ENCODE results near the gene PPM1L. TPM values are rescaled to one million over a fixed set of nuclear protein-coding genes. Genes with fewer than 3 reads are reported as not detected.
A peak's percentile ranks its signal among the peaks of the same experiment; 100 is the strongest.

The PPM1L gene
- total RNA-seq, 2 experiments from 2014 or later: 5.0 to 8.3 TPM

GRCh38 chr3:160949460-160949859 is 193.4 kb downstream of the PPM1L start:
- DNase-seq (no peak), ATAC-seq (no peak)
- H3K27ac Mint-ChIP-seq: no peak overlapping the region
- CTCF ChIA-PET: no interaction called here
- no peaks in the 10 kb centered on the region for H3K9me3 Mint-ChIP-seq (ENCODE audit: low read depth)
- peaks cover 6% of the 10 kb centered on the region for H3K4me1 Mint-ChIP-seq
- no peak overlapping the region for H3K4me3 Mint-ChIP-seq
- no peaks in the 10 kb centered on the region for H3K36me3 Mint-ChIP-seq
- H3K27me3 Mint-ChIP-seq: peaks cover 10% of the 10 kb centered on the region

- Mint-ChIP-seq H3K36me3 (no peaks in the 10 kb centered on the region), H3K4me1 (peaks cover 6% of the 10 kb centered on the region), H3K9me3 (ENCODE audit: low read depth) (no peaks in the 10 kb centered on the region), H3K4me3 (no peak overlapping the region), H3K27me3 (peaks cover 10% of the 10 kb centered on the region), H3K27ac (no peak overlapping the region)
- no peak for ATAC-seq
- no peak for DNase-seq
- CTCF ChIA-PET: interaction anchor here (1.1 kb wide), 1 partner anchor 17 kb away, joined by 3 read pairs; no protein-coding TSS in a partner anchor
Measured at GRCh38 chr3:160950542-160950941, 194.5 kb downstream of the PPM1L start.

DNA sequence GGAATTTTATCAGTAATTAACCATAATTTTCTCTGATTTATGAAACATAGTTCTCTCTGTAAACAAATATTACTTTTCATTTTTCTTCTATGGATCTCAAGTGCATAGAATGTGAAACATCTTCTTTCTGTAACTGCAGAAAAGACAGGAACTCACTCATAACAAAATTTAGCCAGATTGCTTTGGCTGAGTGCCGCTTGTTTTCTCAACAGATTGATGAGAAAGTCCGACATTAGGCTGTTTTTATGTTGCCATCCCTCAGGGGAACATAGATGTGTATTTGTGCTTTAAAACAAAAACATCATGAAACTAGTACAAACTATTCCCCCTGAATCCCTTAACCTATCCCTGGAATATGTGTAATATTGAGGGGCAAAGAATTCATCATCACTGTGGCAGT is 194.9 kb downstream of the PPM1L start:
- DNase-seq (no peak), ATAC-seq (no peak)
- no peaks in the 10 kb centered on the region for H3K9me3 Mint-ChIP-seq (ENCODE audit: low read depth)
- peaks cover 6% of the 10 kb centered on the region for H3K4me1 Mint-ChIP-seq
- peaks cover 10% of the 10 kb centered on the region for H3K27me3 Mint-ChIP-seq
- CTCF ChIA-PET: interaction anchor here (1.1 kb wide), 1 partner anchor 17 kb away, joined by 3 read pairs; no protein-coding TSS in a partner anchor
- H3K4me3 Mint-ChIP-seq: no peak overlapping the region
- no peaks in the 10 kb centered on the region for H3K36me3 Mint-ChIP-seq
- no peak overlapping the region for H3K27ac Mint-ChIP-seq

- no peaks in the 10 kb centered on the region for H3K9me3 Mint-ChIP-seq (ENCODE audit: low read depth)
- no peak for DNase-seq
- no peak for ATAC-seq
- H3K36me3 Mint-ChIP-seq: no peaks in the 10 kb centered on the region
- H3K4me1 Mint-ChIP-seq: peaks cover 6% of the 10 kb centered on the region
- H3K27ac Mint-ChIP-seq: no peak overlapping the region
- H3K4me3 Mint-ChIP-seq: no peak overlapping the region
- CTCF ChIA-PET: interaction anchor here (0.6 kb wide), 1 partner anchor 275 kb away, joined by 3 read pairs; no protein-coding TSS in a partner anchor
- peaks cover 10% of the 10 kb centered on the region for H3K27me3 Mint-ChIP-seq
Measured at GRCh38 chr3:160951642-160952487, 195.8 kb downstream of the PPM1L start.

- no peak overlapping the region for H3K27ac Mint-ChIP-seq
- peaks cover 10% of the 10 kb centered on the region for H3K27me3 Mint-ChIP-seq
- ATAC-seq (no peak), DNase-seq (no peak)
- no peaks in the 10 kb centered on the region for H3K36me3 Mint-ChIP-seq
- CTCF ChIA-PET: interaction anchor here (1.4 kb wide), 1 partner anchor 321 kb away, joined by 3 read pairs; no protein-coding TSS in a partner anchor
- no peak overlapping the region for H3K4me3 Mint-ChIP-seq
- no peaks in the 10 kb centered on the region for H3K9me3 Mint-ChIP-seq (ENCODE audit: low read depth)
- peaks cover 6% of the 10 kb centered on the region for H3K4me1 Mint-ChIP-seq
Measured at GRCh38 chr3:160953686-160954085, 197.7 kb downstream of the PPM1L start.

DNA sequence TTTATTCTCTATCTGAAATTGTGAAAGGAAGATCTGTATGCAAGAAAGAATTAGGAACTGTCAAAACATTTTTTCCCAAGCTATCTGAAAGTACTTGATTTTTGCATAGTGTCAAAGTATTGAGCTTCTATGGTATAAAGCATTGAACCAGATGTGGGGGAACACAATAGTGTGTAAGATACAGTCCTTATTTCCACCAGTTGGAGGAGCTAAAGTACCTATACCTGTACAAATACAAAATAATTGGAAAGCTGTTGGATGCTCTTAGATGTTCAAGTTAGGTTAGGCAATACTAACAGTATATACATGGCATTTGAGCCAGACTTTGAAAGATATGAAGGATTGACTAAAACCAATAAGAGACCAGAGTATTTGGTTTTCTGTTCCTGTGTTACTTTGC is 200.8 kb downstream of the PPM1L start:
- no peaks in the 10 kb centered on the region for H3K36me3 Mint-ChIP-seq
- peak; percentile 51 for ATAC-seq

GRCh38 chr3:160960568-160960967 is 204.5 kb downstream of the PPM1L start:
- Mint-ChIP-seq H3K9me3 (ENCODE audit: low read depth) (no peaks in the 10 kb centered on the region), H3K4me1 (no peaks in the 10 kb centered on the region), H3K36me3 (no peaks in the 10 kb centered on the region), H3K4me3 (no peak overlapping the region), H3K27me3 (no peaks in the 10 kb centered on the region), H3K27ac (no peak overlapping the region)
- DNase-seq (no peak), ATAC-seq (no peak)
- CTCF ChIA-PET: no interaction called here

More for the DNA sequence above, 200.8 kb downstream of the PPM1L start:
- no peaks in the 10 kb centered on the region for H3K4me1 Mint-ChIP-seq
- CTCF ChIA-PET: interaction anchor here (0.7 to 2.1 kb wide), 6 partner anchors 9 to 318 kb away, joined by 3 to 8 read pairs (median 4); partner anchors contain the start of gene B3GALNT1
- H3K27me3 Mint-ChIP-seq: peaks cover 5% of the 10 kb centered on the region
- H3K4me3 Mint-ChIP-seq: no peak overlapping the region
- no peaks in the 10 kb centered on the region for H3K9me3 Mint-ChIP-seq (ENCODE audit: low read depth)
- DNase-seq: no peak
- H3K27ac Mint-ChIP-seq: no peak overlapping the region

DNA sequence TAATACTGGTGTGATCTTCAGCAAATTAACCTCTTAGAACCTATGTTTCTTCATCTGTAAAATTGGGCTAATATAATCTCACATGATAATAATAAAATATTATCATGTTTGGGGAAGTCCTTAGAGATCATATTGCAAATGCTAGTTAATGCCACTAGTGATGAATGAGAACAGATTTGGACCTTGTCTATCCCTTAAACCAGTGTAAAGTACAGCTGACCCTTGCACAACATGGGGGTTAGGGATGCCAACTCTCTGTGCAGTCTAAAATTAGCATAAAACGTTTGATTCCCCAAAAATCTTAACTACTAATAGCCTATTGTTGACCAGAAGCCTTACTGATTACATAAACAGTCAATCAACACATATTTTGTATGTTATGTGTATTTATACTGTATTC is 207.9 kb downstream of the PPM1L start:
- no peaks in the 10 kb centered on the region for H3K4me1 Mint-ChIP-seq
- CTCF ChIA-PET: no interaction called here
- no peaks in the 10 kb centered on the region for H3K27me3 Mint-ChIP-seq
- DNase-seq (no peak), ATAC-seq (no peak)
- no peak overlapping the region for H3K27ac Mint-ChIP-seq
- no peak overlapping the region for H3K4me3 Mint-ChIP-seq
- H3K9me3 Mint-ChIP-seq (ENCODE audit: low read depth): no peaks in the 10 kb centered on the region
- peaks cover 2% of the 10 kb centered on the region for H3K36me3 Mint-ChIP-seq

- ATAC-seq (no peak), DNase-seq (no peak)
- H3K27me3 Mint-ChIP-seq: no peaks in the 10 kb centered on the region
- no peaks in the 10 kb centered on the region for H3K9me3 Mint-ChIP-seq (ENCODE audit: low read depth)
- peaks cover 2% of the 10 kb centered on the region for H3K36me3 Mint-ChIP-seq
- CTCF ChIA-PET: interaction anchor here (1.1 kb wide), 1 partner anchor 12 kb away, joined by 3 read pairs; no protein-coding TSS in a partner anchor
- H3K4me1 Mint-ChIP-seq: peaks cover 9% of the 10 kb centered on the region
- H3K27ac Mint-ChIP-seq: no peak overlapping the region
- no peak overlapping the region for H3K4me3 Mint-ChIP-seq
Measured at GRCh38 chr3:160968761-160969160, 212.7 kb downstream of the PPM1L start.

- Mint-ChIP-seq H3K4me3 (no peak overlapping the region), H3K27me3 (no peaks in the 10 kb centered on the region)
- CTCF ChIA-PET: no interaction called here
Measured at GRCh38 chr3:160973067-160973809, 217.2 kb downstream of the PPM1L start.

DNA sequence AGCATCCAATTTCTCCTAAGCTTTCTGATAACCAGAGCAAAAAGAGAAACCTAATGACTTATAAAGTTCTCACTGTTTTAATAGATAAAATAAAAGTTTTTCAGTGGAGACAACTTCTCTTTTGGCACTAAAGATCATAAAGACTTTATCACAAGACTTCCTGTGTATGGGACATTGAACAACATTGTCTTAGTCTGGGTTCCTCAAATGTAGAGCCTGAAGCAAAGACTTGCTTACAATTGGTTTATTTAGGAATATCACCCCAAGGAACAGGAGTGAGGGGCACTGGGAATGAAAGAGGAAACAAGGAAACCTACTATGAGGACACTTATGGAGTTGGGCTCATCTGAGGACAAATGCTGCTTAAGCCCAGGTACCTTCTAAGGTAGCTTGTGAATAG is 221.7 kb downstream of the PPM1L start:
- H3K36me3 Mint-ChIP-seq: peaks cover 5% of the 10 kb centered on the region
- H3K4me3 Mint-ChIP-seq: no peak overlapping the region
- no peaks in the 10 kb centered on the region for H3K27me3 Mint-ChIP-seq
- no peak for ATAC-seq
- H3K27ac Mint-ChIP-seq: no peak overlapping the region
- H3K9me3 Mint-ChIP-seq (ENCODE audit: low read depth): peaks cover 3% of the 10 kb centered on the region
- no peak for DNase-seq
- peaks cover 29% of the 10 kb centered on the region for H3K4me1 Mint-ChIP-seq
- CTCF ChIA-PET: no interaction called here

More at GRCh38 chr3:160973067-160973809, 217.2 kb downstream of the PPM1L start:
- no peaks in the 10 kb centered on the region for H3K36me3 Mint-ChIP-seq
- H3K27ac Mint-ChIP-seq: no peak overlapping the region
- DNase-seq: no peak
- H3K9me3 Mint-ChIP-seq (ENCODE audit: low read depth): no peaks in the 10 kb centered on the region
- peaks cover 9% of the 10 kb centered on the region for H3K4me1 Mint-ChIP-seq
- no peak for ATAC-seq

DNA sequence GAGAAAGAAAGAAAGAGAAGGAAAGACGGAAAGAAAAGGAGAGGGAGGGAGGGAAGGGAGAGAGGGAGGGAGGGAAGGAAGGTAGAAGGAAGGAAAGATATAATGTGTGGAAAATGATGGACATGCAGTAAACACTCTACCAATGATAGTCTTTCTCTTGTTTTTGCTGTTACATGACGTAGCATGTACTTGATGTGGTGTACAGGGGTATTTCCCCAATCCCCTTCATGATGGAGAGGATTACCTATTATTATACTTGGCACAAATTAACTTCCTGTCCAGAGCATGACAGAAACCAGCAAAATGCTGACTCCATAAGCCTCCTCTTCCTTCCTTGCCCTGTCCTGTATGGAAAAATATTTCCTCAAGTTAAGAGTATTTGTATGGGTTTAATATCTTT is 224.7 kb downstream of the PPM1L start:
- H3K4me3 Mint-ChIP-seq: no peak overlapping the region
- ATAC-seq: peak; percentile 48
- CTCF ChIA-PET: no interaction called here
- DNase-seq: no peak
- H3K9me3 Mint-ChIP-seq (ENCODE audit: low read depth): peaks cover 3% of the 10 kb centered on the region
- no peak overlapping the region for H3K27ac Mint-ChIP-seq
- H3K36me3 Mint-ChIP-seq: peaks cover 5% of the 10 kb centered on the region
- H3K4me1 Mint-ChIP-seq: peaks cover 22% of the 10 kb centered on the region
- H3K27me3 Mint-ChIP-seq: no peaks in the 10 kb centered on the region

- CTCF ChIA-PET: interaction anchor here (0.6 kb wide), 1 partner anchor 263 kb away, joined by 3 read pairs; no protein-coding TSS in a partner anchor
- Mint-ChIP-seq H3K9me3 (ENCODE audit: low read depth) (peaks cover 3% of the 10 kb centered on the region), H3K4me3 (no peak overlapping the region), H3K27me3 (no peaks in the 10 kb centered on the region), H3K27ac (no peak overlapping the region), H3K36me3 (peaks cover 5% of the 10 kb centered on the region), H3K4me1 (peaks cover 22% of the 10 kb centered on the region)
- peak; percentile 66 for DNase-seq
- peak; percentile 85 for ATAC-seq
Measured at GRCh38 chr3:160981217-160981938, 225.3 kb downstream of the PPM1L start.

Measured in activated CD8-positive, alpha-beta memory T cell treated with anti-CD3 and anti-CD28 coated beads, Interleukin-2, amount 10 ng/mL, durations not matched to agents 7 days and 5 days (primary cell).